KOPT-K1 (cell line): Measurements from ENCODE around the gene C20orf96.
"Not testable (repeated sequence)": the region's sequence is repeated elsewhere in the genome, so short reads cannot be mapped to it uniquely, and the experiment has no call there.

Experiments used
- H3K27ac ChIP-seq: fragments of 200-600 bp; sonication (generic); 2 replicates; pipeline ENCODE4 v1.5.1; 2016; ENCODE audit warnings: antibody characterized with exemption, mild to moderate bottlenecking, low read depth, low read length; ENCODE audit not compliant: poor library complexity, severe bottlenecking
- H3K36me3 ChIP-seq: fragments of 200-600 bp; sonication (generic); 2 replicates; pipeline ENCODE4 v1.5.1; 2017; ENCODE audit warnings: antibody characterized with exemption, mild to moderate bottlenecking, low read length, moderate library complexity; ENCODE audit not compliant: insufficient read depth
- H3K9me3 ChIP-seq: fragments of 200-600 bp; sonication (generic); 2 replicates; pipeline ENCODE4 v1.5.1; 2017; ENCODE audit warnings: antibody characterized with exemption, low read length, mild to moderate bottlenecking; ENCODE audit not compliant: insufficient read depth, poor library complexity, severe bottlenecking

Gene C20orf96

DNA sequence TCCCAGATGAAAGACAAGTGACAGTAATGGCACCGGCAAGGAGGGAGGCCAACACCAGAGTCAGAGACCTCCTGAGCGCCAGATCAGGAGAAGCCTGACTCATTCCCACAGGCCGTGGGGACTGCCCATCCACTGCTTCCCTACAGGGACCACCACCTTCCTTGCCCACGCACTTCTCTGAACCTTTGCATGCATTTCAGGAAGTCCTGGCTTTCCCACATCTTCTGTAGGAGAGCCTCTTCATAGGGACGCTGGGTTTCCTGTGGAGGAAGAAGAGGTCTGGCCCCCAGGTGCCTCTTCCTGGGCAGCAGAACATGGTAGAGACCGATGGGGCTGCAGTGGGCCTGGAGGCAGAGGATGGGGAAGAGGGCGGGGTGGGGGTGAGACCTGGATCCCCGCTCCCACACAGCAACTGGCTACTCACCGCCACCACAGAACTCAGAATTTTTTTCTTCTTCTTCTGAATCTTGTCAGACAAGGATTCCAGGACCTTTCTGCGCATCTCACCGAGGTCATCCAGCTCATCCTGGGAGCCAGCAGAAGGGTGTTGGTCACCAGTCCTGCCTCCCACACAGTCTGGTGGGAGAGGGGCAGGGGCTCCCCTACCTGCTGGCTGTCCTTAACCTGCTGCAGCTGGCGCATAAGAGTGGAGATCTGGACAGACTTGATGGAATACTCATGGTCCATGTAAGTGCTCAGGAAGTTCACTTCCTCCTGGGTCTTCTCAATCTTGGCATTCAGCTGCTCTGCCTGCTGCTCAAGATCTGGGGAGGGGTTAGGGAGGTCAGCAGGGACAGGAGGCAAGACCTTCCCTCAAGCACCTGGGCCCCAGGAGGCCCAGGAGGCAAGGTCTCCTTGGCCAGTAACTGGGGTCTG lies 13.7 kb downstream of the C20orf96 start:
- no peaks in the 10 kb centered on the region for H3K9me3 ChIP-seq
- no peak overlapping the region for H3K27ac ChIP-seq
- peaks cover 43% of the 10 kb centered on the region; the same call in 1 of the 2 replicates for H3K36me3 ChIP-seq

DNA sequence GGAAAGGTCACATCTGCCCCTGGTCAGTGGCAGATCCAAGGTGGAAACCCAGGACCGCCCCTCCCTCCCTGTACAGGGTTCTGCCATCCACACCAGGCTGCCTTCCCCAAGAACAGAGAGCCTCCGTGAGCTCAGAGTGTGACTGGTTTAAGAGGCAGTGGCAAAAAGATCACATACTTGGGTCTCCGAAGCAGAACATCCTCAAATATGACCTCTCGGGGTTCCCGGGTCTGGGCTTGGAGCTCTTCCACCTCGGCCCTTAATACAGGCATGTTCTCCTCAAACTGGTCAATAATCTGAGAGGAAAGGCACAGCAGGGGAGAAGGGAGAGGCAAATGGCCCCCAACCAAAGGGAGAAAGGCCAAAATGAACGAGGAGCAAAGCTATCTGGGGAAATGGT lies 14.8 kb downstream of the C20orf96 start:
- no peak overlapping the region for H3K27ac ChIP-seq
- H3K9me3 ChIP-seq: no peaks in the 10 kb centered on the region
- H3K36me3 ChIP-seq: peaks cover 36% of the 10 kb centered on the region; the same call in 1 of the 2 replicates

DNA sequence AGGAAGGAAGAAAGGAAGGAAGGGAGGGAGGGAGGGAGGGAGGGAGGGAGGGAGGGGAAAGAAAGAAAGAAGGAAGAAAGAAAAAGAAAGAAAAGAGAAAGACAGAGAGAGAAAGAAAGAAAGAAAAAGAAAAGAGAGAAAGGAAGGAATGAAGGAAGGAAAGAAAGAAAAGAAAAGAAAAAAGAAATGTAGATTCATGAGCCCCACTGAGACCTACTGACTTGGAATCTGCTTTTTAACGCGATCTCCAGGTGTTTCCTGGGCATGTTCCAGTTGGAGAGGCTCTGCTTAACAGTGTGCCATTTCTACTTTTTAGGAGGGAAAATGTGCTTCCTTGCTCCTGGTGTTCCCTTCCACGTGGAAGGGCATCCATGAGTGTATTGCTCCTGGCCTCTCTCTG lies 16.7 kb downstream of the C20orf96 start:
- peaks cover 32% of the 10 kb centered on the region; the same call in 1 of the 2 replicates for H3K36me3 ChIP-seq
- H3K27ac ChIP-seq: no peak overlapping the region
- no peaks in the 10 kb centered on the region for H3K9me3 ChIP-seq

DNA sequence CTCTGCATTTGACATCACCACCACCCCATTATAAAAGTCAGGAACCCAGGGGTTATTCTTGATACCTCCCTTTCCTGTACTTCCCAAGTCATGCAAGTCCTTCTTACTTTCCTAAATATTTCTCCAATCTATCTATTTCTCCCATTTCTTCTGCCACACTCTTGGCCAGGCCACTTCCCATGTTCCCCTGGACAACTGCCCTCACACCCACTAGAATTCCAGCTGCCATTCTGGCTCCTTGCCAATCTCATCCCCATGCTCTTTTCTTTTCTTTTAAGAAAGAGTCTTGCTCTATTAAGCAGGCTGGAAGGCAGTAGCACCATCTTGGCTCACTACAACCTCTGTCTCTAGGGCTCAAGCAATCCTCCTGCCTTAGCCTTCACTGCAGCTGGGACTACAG lies 17.8 kb downstream of the C20orf96 start:
- peaks cover 23% of the 10 kb centered on the region; the same call in 1 of the 2 replicates for H3K36me3 ChIP-seq
- no peak overlapping the region for H3K27ac ChIP-seq
- H3K9me3 ChIP-seq: no peaks in the 10 kb centered on the region

DNA sequence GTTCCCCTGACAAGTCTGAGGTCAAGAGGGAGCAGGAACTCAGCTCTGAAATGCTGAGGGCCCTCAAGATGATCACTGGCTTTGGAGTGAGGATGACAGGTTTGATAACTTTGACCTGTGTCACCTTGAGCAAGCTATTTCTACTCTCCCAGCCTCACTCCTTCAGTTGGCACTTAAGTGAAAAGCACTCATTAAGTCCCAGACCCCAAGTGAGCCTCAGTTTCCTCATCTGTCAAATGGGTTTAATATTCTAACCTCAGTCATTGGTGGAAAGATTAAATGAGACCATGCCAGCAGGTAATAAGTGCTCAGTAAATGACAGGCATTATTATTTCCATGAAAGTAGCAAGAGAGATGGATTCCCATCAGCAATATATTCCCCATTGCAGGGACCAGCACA lies 19.0 kb downstream of the C20orf96 start:
- Histone ChIP-seq H3K9me3 (no peaks in the 10 kb centered on the region), H3K36me3 (peaks cover 11% of the 10 kb centered on the region; the same call in 1 of the 2 replicates), H3K27ac (no peak overlapping the region)

DNA sequence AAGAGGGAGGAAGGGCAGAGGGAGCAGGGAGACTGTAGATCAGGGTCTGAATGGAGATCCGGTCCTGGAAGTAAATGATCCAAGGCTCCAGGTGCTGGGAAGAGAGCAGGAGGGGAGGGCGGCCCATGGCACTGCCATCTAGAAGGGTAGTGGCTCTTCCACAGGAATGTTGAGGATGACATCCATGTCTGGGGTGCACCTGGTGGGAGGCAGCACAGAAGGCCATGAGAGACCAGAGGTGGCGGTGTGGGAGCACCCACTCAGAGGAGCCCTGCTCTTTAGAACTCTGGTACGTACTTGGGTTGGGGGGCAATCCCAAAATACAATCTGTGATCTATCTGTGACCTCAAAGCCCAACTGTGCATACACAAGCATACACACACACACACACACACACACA lies 19.5 kb downstream of the C20orf96 start:
- no peaks in the 10 kb centered on the region for H3K9me3 ChIP-seq
- peaks cover 6% of the 10 kb centered on the region; the same call in 1 of the 2 replicates for H3K36me3 ChIP-seq
- H3K27ac ChIP-seq: no peak overlapping the region

DNA sequence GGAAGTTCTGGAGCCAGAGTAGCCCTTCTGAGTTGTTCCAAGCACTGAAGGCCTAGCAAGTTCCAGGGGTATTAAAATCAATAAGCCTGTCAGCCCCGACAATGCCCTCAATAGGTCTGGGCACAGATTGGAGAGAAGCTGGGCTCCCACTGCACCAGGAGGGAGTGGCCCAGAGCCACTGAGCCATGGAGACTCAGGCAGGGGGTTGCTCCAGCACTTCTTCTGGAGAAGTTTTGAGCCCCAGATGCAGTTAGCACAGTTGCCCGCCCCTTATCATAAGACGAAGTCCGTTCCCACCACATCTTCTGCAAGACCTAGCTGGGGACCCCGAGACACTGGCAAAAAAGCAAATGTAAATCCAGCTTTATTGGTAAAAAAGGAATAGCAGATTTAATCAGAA lies 20.0 kb downstream of the C20orf96 start:
- H3K36me3 ChIP-seq: peaks cover under 1% of the 10 kb centered on the region; the same call in 1 of the 2 replicates
- H3K9me3 ChIP-seq: no peaks in the 10 kb centered on the region
- H3K27ac ChIP-seq: no peak overlapping the region

DNA sequence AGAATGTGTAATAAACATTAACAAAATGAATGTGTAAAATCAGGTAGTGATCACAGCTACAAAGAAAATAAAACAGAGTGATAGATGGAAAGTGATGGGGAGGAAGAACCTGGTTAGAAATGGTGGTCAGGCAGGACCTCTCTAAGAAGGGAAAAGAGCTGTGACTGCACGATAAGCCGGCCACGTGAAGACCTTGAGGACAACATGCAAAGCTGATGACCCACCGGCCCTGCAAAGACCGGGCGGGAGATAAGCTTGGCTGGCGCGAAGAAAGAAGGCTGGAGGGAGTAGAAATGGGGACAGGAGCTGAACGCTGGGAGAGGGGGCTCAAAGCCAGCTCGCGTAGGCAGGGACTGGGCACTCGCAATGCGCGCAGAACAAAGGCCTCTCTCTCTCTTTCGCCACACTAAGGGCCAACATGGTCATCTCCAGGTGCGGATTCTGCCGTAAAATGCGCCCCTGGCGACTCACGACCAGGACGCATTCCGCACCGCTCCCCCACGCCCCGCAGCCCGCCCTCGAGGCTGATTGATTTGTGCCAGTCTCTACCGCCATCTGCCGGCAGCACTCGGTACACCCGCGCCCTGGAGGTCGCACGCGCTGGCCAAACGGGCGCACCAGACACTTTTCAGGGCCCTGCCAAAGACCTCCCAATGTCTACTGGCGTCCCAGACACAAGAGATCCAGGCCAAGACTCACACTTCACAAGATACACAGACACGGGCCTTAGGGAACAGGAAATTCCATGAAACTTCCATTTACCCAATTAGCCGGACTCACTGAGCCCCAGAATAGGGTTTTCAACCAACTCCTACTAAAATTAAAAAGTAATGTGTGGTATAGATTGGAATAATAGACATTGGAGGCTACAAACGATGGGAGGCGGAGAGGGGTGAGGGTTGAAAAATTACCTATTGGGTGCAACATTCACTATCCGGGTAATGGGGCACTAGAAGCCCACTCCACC lies 23.7 kb downstream of the C20orf96 start:
- H3K27ac ChIP-seq: no peak overlapping the region
- H3K9me3 ChIP-seq: no peaks in the 10 kb centered on the region
- no peaks in the 10 kb centered on the region for H3K36me3 ChIP-seq

DNA sequence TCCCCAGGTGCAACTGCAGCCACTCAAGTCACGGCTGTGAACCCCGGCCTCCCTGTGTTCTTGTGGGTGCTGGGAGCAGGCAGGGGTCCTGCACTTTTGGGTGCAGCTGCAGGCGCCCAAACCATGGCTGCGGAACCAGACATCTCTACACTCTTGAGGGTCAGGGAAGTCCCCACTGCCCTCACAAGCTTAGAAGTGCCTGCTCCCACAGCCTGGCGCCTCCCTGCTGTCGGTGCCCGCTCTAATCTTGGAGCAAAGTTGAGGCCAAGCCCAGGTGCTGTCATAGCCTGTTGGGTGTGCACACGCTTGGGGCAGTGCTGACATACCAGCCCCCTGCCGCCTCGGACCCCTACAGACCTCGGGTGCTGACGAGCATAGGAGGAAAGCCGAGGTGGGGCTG lies 26.8 kb downstream of the C20orf96 start:
- no peaks in the 10 kb centered on the region for H3K36me3 ChIP-seq
- H3K9me3 ChIP-seq: no peaks in the 10 kb centered on the region
- H3K27ac ChIP-seq: no peak overlapping the region

DNA sequence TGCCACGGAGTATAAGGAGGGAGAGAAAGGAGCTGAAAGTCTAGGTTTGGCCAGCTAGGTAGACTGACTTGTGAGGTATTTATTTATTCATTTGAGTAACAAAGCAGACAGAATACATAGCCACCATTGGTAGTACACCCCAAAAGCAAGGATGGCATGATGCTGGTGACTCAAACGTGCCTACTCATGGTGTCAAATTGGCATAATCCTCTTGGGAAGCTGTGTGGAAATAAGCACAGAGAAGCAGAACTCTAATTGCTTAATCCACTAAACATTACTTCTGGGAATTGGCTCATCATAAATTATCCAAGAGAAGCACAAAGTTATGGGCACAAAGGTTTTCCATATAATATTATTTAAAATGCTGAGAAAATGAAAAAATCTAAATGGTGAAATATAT lies 30.6 kb downstream of the C20orf96 start:
- Histone ChIP-seq H3K9me3 (no peaks in the 10 kb centered on the region), H3K27ac (no peak overlapping the region), H3K36me3 (no peaks in the 10 kb centered on the region)

DNA sequence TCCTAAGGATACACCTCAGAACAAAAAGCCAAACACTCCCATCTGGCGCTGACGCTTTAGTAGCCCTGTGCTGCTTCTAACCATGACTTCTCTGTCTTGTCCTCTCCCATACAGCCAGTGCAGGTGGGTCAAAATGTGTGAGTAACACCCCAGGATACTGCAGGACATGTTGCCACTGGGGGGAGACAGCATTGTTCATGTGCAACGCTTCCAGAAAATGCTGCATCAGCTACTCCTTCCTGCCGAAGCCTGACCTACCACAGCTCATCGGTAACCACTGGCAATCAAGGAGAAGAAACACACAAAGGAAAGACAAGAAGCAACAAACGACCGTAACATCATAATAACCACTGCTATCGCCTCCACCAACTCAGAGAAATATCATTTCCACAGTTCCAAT lies 31.6 kb downstream of the C20orf96 start:
- Histone ChIP-seq H3K9me3 (no peaks in the 10 kb centered on the region), H3K27ac (no peak overlapping the region), H3K36me3 (no peaks in the 10 kb centered on the region)

DNA sequence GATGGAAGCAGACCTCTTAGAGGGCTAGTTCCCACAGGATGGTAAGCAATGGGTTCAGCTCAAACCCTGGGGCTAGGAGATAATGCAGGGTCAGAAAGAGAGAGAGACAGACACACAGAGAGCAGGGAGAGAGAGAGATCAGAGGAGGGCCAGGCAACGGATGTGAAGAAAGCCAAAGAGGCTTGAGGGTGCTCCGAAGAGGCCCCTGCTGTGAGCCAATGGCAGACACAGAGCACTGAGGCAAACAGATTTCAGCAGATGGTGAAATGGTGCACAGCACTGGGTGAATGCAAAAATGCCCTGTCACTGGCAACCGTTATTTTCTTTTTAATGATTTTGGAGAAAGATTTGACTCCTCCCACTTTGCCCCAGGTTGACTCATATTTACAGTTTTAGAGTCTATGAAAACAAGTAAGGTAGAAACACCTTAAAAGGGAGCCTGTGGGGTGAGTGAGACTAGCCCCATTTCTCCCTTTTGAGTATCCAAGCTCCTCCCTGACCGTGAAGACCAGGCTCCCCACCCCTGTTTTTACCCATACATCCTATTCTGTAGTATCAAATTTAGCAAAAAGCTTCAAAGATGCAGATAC lies 32.2 kb downstream of the C20orf96 start:
- Histone ChIP-seq H3K9me3 (no peaks in the 10 kb centered on the region), H3K27ac (no peak overlapping the region), H3K36me3 (no peaks in the 10 kb centered on the region)

DNA sequence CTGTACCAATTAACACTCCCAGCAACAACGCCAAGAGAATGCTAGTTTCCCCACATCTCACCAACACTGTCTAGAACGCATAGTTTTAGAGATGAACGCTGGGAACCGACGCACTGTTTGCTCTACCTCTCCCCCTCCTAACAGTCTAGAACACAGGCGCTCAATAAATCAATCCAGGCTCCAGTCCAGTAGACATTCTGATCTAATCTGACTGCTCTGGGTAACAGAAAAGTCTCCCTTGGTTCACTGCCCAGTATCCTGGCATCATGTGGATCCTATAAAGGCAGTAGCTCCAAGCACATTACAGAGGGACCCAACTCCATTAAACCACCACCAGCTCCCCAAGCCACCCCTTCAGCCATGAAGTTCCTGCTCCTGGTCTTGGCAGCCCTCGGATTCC lies 33.1 kb downstream of the C20orf96 start, which contains the start of gene DEFB132:
TSS of gene DEFB132 (plus strand) at position 306 of the 400 bp plus-strand sequence. CDS start at position 361, 55 bp downstream.
- Histone ChIP-seq H3K36me3 (no peaks in the 10 kb centered on the region), H3K27ac (no peak within 1 kb of the TSS), H3K9me3 (no peaks in the 10 kb centered on the region)

DNA sequence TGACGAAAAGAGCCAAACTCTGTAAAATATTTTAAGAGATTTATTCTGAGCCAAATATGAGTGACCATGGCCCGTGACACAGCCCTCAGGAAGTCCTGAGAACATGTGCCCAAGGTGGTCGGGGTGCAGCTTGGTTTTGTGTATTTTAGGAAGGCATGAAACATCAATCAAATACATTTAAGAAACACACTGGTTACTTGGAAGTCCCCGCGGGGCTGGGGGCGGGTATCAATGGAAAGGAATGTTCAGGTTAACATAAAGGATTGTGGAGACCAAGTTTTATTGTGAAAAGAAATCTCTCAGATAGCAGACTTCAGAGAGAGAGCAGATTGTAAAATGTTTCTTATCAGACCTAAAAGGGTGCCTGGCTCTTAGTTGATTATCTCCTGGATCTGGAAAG lies 37.1 kb downstream of the C20orf96 start:
- H3K9me3 ChIP-seq, H3K36me3 ChIP-seq, H3K27ac ChIP-seq: not testable (repeated sequence)

DNA sequence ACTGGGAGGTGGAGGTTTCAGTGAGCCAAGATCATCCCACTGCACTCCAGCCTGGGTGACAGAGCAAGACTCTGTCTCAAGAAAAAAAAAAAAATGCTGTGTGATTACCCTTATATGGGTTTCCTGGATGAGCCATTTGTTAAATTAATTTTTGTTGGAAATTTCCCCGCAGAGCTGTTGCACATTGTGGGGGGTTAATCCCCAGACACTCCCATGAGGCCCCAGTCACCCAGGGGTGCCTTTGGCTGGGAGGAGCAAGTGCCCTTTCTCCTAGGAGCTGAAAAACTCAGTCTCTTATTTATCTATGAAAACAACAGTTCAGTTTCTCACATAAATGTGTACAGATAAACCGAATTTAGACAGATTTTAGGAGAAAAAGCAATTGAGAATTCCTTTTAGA lies 37.7 kb downstream of the C20orf96 start:
- H3K9me3 ChIP-seq: no peaks in the 10 kb centered on the region
- H3K27ac ChIP-seq: no peak overlapping the region
- no peaks in the 10 kb centered on the region for H3K36me3 ChIP-seq
